GM12878 (cell line): ENCODE measurements around the gene YBEY. TPM values are rescaled to one million over a fixed set of nuclear protein-coding genes. Genes with fewer than 3 reads are reported as not detected.

Experiments
- ATAC-seq: fragments of 200-7000 bp; cut with Tn5 transposase; 3 replicates; pipeline ENCODE4 v1.9.1; 2020; ENCODE audit warnings: mild to moderate bottlenecking, moderate library complexity
- BruUV-seq: library from RNA; stranded (reverse); fragments of 400-500 nt; replicated peaks from 2 replicates; lab custom pipeline; 2021; lab: Mats Ljungman, UMichigan
- CTCF ChIA-PET: fragments of 300-600 bp; sonication (Branson Sonifier 250); formaldehyde crosslinking; extraction: SDS; loops from one replicate; lab custom pipeline; 2021; ENCODE audit warnings: inconsistent platforms; lab: Yijun Ruan, JAX
- POLR2A ChIA-PET: fragments of 350-600 bp; formaldehyde crosslinking; extraction: SDS; loops from one replicate; lab custom pipeline; 2021; ENCODE audit warnings: inconsistent platforms; lab: Charles Lee
- RAD21 ChIA-PET: fragments of 300-600 bp; sonication (Branson Sonifier 250); formaldehyde crosslinking; loops from one replicate; lab custom pipeline; 2023; ENCODE audit warnings: antibody characterized with exemption; ENCODE audit not compliant: unreplicated experiment; lab: Charles Lee
- SMC1A ChIA-PET: fragments of 300-600 bp; sonication (Branson Sonifier 250); formaldehyde crosslinking; loops from one replicate; lab custom pipeline; 2023; ENCODE audit not compliant: unreplicated experiment, uncharacterized antibody; lab: Charles Lee
- DNase-seq: peaks from one replicate; pipeline ENCODE4 v3.0.0-alpha.2; 2011; ENCODE audit warnings: low read depth, low spot score
- FAIRE-seq: peaks from 3 replicates; lab custom pipeline; 2011; peaks lifted over from hg19 to GRCh38; lab: Jason Lieb, UNC
- H2AFZ ChIP-seq: 2 replicates; pipeline ENCODE4 v1.6.0; 2011; ENCODE audit warnings: low read depth, low read length, control low read depth; ENCODE audit not compliant: control insufficient read depth
- H3K27ac ChIP-seq: 2 replicates; pipeline ENCODE4 v1.5.1; 2011; ENCODE audit warnings: control low read depth; ENCODE audit not compliant: control insufficient read depth, insufficient read depth
- H3K27me3 ChIP-seq, 2 experiments: replicated peaks in 1 of 2; 2 replicates each; pipeline versions ENCODE4 v1.6.0 to v1.6.1; 2011; ENCODE audit warnings: low read length in 1 of 2; ENCODE audit not compliant: control insufficient read depth in 2 of 2, insufficient read depth in 2 of 2
- H3K36me3 ChIP-seq, 2 experiments: 2 replicates each; pipeline ENCODE4 v1.5.1; 2011; ENCODE audit warnings: low read length in 1 of 2; ENCODE audit not compliant: control insufficient read depth in 2 of 2, insufficient read depth in 2 of 2
- H3K4me1 ChIP-seq: 2 replicates; pipeline ENCODE4 v1.6.1; 2011; ENCODE audit warnings: mild to moderate bottlenecking, low read length, moderate library complexity, mixed read lengths; ENCODE audit not compliant: control insufficient read depth, insufficient read depth
- H3K4me2 ChIP-seq: 2 replicates; pipeline ENCODE4 v1.6.0; 2011; ENCODE audit warnings: control low read depth; ENCODE audit not compliant: control insufficient read depth, insufficient read depth
- H3K4me3 ChIP-seq: fragments of 200-600 bp; sonication (generic); 2 replicates; pipeline ENCODE4 v1.5.1; 2016
- H3K79me2 ChIP-seq: 2 replicates; pipeline ENCODE4 v1.6.0; 2011; ENCODE audit warnings: low read length; ENCODE audit not compliant: control insufficient read depth, insufficient read depth
- H3K9ac ChIP-seq: 2 replicates; pipeline ENCODE4 v1.8.0; 2011; ENCODE audit warnings: low read length, control low read depth, mixed read lengths; ENCODE audit not compliant: control insufficient read depth, insufficient read depth
- H3K9me3 ChIP-seq: replicated peaks from 3 replicates; pipeline ENCODE4 v1.5.1; 2011; ENCODE audit warnings: mild to moderate bottlenecking, low read length; ENCODE audit not compliant: control insufficient read depth, insufficient read depth
- H4K20me1 ChIP-seq: 2 replicates; pipeline ENCODE4 v1.6.0; 2011; ENCODE audit not compliant: control insufficient read depth, insufficient read depth
- CEBPB ChIP-seq, 2 experiments: fragments of 150-350 bp in 1 of 2; IDR thresholded peaks; 2 replicates each; pipeline ENCODE4 v1.6.1; 2012 to 2014; ENCODE audit warnings: low read depth in 2 of 2, low read length in 2 of 2, borderline replicate concordance in 1 of 2, inconsistent platforms in 1 of 2
- CREB1 ChIP-seq: IDR thresholded peaks from 2 replicates; pipeline ENCODE4 v1.6.1; 2012; ENCODE audit warnings: low read depth, mild to moderate bottlenecking, inconsistent platforms
- EP300 ChIP-seq, 2 experiments: fragments of 150-350 bp in 1 of 2; IDR thresholded peaks; 2 replicates each; pipeline ENCODE4 v1.6.1; 2011 to 2012; ENCODE audit warnings: low read depth in 2 of 2, low read length in 2 of 2, borderline replicate concordance in 1 of 2, improper control_type of control experiment in 1 of 2, inconsistent platforms in 1 of 2; ENCODE audit not compliant: control insufficient read depth in 1 of 2
- EZH2 ChIP-seq: IDR thresholded peaks from 2 replicates; pipeline ENCODE4 v1.6.1; 2012; ENCODE audit warnings: low read depth, mild to moderate bottlenecking, control low read depth, inconsistent platforms, low read length, borderline replicate concordance; ENCODE audit not compliant: control insufficient read depth
- JUNB ChIP-seq: IDR thresholded peaks from 2 replicates; pipeline ENCODE4 v1.6.1; 2016; ENCODE audit warnings: antibody characterized with exemption, mild to moderate bottlenecking
- MEF2B ChIP-seq: fragments of 450-650 bp; IDR thresholded peaks from 2 replicates; pipeline ENCODE4 v1.6.1; 2018; ENCODE audit warnings: mild to moderate bottlenecking, moderate library complexity; ENCODE audit not compliant: partially characterized antibody, poor library complexity, severe bottlenecking
- MYB ChIP-seq: fragments of 150-350 bp; IDR thresholded peaks from 2 replicates; pipeline ENCODE4 v1.6.1; 2014; ENCODE audit warnings: mild to moderate bottlenecking, low read depth, low read length, borderline replicate concordance
- NR2F1 ChIP-seq: fragments of 450-650 bp; conservative IDR thresholded peaks from 2 replicates; pipeline ENCODE4 v1.6.1; 2017; ENCODE audit warnings: mild to moderate bottlenecking
- PAX5 ChIP-seq: IDR thresholded peaks from 2 replicates; pipeline ENCODE4 v1.6.1; 2011; ENCODE audit warnings: low read depth, low read length, borderline replicate concordance
- RFX5 ChIP-seq: IDR thresholded peaks from 2 replicates; pipeline ENCODE4 v1.6.1; 2011; ENCODE audit warnings: low read depth, low read length, improper control_type of control experiment
- SREBF2 ChIP-seq: IDR thresholded peaks from 2 replicates; pipeline ENCODE4 v1.6.1; 2012; ENCODE audit warnings: mild to moderate bottlenecking, low read length
- SUZ12 ChIP-seq: fragments of 200-600 bp; sonication (generic); IDR thresholded peaks from one replicate; pipeline ENCODE4 v1.6.1; 2018; ENCODE audit warnings: antibody characterized with exemption, mild to moderate bottlenecking; ENCODE audit not compliant: unreplicated experiment
- WGBS: methylation state at CpG from one replicate; pipeline ENCODE4 v1.1.6; 2016; ENCODE audit warnings: low lambda C conversion rate; ENCODE audit not compliant: insufficient replicate concordance, insufficient coverage; ENCODE audit errors: missing lambda C conversion rate; 5-methylcytosine and 5-hydroxymethylcytosine counted together
- in situ Hi-C: fragments of 300-500 bp; cut with MboI; formaldehyde crosslinking; loops from 9 replicates; pipeline ENCODE4 v1.14.3; 2018; ENCODE audit warnings: mixed read lengths
- intact Hi-C: fragments of 100-400 bp; cut with micrococcal nuclease; formaldehyde crosslinking; loops from one replicate; pipeline ENCODE4 v1.14.2; 2022; ENCODE audit not compliant: unreplicated experiment
- polyA plus RNA-seq, 11 experiments: library from polyadenylated mRNA; depleted of rRNA in 4 of 11; unstranded in 6 of 11; stranded (reverse) in 5 of 11; fragments of >200 nt; fragmentation: Nextera tagmentation in 4 of 11; fragmentation: Illumina TruSeq in 1 of 11; extraction: Ambion mirVana in 4 of 11; extraction: Trizol in 1 of 11; gene quantifications; 1 replicate in 1 of 11; 2 replicates in 10 of 11; pipeline versions ENCODE4 v1.2.1 to v1.2.3, GENCODE V29; 2011 to 2016; ENCODE audit warnings: inconsistent platforms in 2 of 11, missing spikeins in 2 of 11, low read depth in 1 of 11
- total RNA-seq, 4 experiments: library from RNA; depleted of rRNA in 3 of 4; stranded (reverse); fragments of >200 nt in 3 of 4; fragmentation: Illumina TruSeq in 1 of 4; extraction: Trizol in 1 of 4; gene quantifications; 2 replicates each; pipeline versions ENCODE4 v1.2.1 to v1.2.3, GENCODE V29; 2013 to 2021

Gene YBEY
- total and polyA plus RNA-seq, 10 of the 15 experiments (the other 5 are each of a cell fraction or from before 2014, with no cell fraction given) = 6.5 to 31.4 (median 18.5) TPM

GRCh38 chr21:46340998-46341397 lies 54.9 kb downstream of the YBEY start:
- Histone ChIP-seq H3K9me3 (no peaks in the 10 kb centered on the region; the same call in 2 of the 3 replicates), H3K27me3 (no peaks in the 10 kb centered on the region), H3K36me3 (peaks cover 7 to 19% of the 10 kb centered on the region in 2 experiments), H3K79me2 (no peaks in the 10 kb centered on the region; the same call in 1 of the 2 replicates), H3K9ac (no peak overlapping the region), H3K4me3 (no peak overlapping the region), H3K4me1 (no peaks in the 10 kb centered on the region), H2AFZ (no peak overlapping the region), H3K4me2 (no peak overlapping the region), H4K20me1 (no peaks in the 10 kb centered on the region), H3K27ac (no peak overlapping the region)
- BruUV-seq = no TSS peak
- ChIA-PET POLR2A (no interaction called here), CTCF (no interaction called here), SMC1A (interaction anchor here (0.7 kb wide), 1 partner anchor 16 kb away, joined by 4 read pairs; no protein-coding TSS in a partner anchor), RAD21 (no interaction called here)
- FAIRE-seq (no peak), DNase-seq (no peak), ATAC-seq (no peak)
- intact Hi-C loops = no loop called here
- 93% methylated on average over 8 of the region's 8 CpGs for WGBS
- in situ Hi-C loops = no loop called here
- TF ChIP-seq MEF2B = no peak
- TF ChIP-seq JUNB = no peak
- no peak for TF ChIP-seq NR2F1
- no peak for TF ChIP-seq EP300 (IDR thresholded peaks at IDR 0.05; ENCODE audit: borderline replicate concordance in 1 of 2, control insufficient read depth in 1 of 2, low read depth in 2 of 2, low read length in 2 of 2)
- no peak for TF ChIP-seq PAX5
- TF ChIP-seq EZH2 = no peak
- no peak for TF ChIP-seq RFX5
- TF ChIP-seq CREB1 = no peak
- TF ChIP-seq SUZ12 = no peak
- no peak for TF ChIP-seq MYB
- TF ChIP-seq CEBPB (IDR thresholded peaks at IDR 0.05; ENCODE audit: borderline replicate concordance in 1 of 2, low read depth in 2 of 2, low read length in 2 of 2) = no peak
- TF ChIP-seq SREBF2 = no peak
